Stimulated activated naive CD8-positive, alpha-beta T cell treated with anti-CD3 and anti-CD28 coated beads, Interleukin-15, Interleukin-2, amounts not matched to agents 100 U/mL and 50 U/mL, for 24 hours (primary cell): ENCODE results near the gene SCFD2.
A peak's percentile ranks its signal among the peaks of the same experiment; 100 is the strongest.

Experiments used
- ATAC-seq: fragments of 150-1000 bp; cut with Tn5 transposase; one replicate; pipeline ENCODE4 v1.10.0; 2021
- DNase-seq: peaks from one replicate; pipeline ENCODE4 v3.0.0; 2021

The SCFD2 gene

GRCh38 chr4:52879471-52879870, 486.4 kb downstream of the SCFD2 start:
- DNase-seq (no peak), ATAC-seq (no peak)

GRCh38 chr4:52877694-52878093, 488.2 kb downstream of the SCFD2 start:
- DNase-seq (no peak), ATAC-seq (no peak)

GRCh38 chr4:52877036-52877435, 488.8 kb downstream of the SCFD2 start:
- DNase-seq (no peak), ATAC-seq (no peak)

- ATAC-seq (no peak), DNase-seq (no peak)
Measured at GRCh38 chr4:52876069-52876468, 489.8 kb downstream of the SCFD2 start.

GRCh38 chr4:52874948-52875347, 490.9 kb downstream of the SCFD2 start:
- no peak for ATAC-seq

GRCh38 chr4:52873861-52874343, 492.0 kb downstream of the SCFD2 start:
- ATAC-seq (no peak), DNase-seq (no peak)

More at GRCh38 chr4:52874948-52875347, 490.9 kb downstream of the SCFD2 start:
- DNase-seq = no peak

- ATAC-seq = no peak
- DNase-seq = no peak
Measured at GRCh38 chr4:52873191-52873590, 492.7 kb downstream of the SCFD2 start.

- DNase-seq (no peak), ATAC-seq (no peak)
Measured at GRCh38 chr4:52870225-52870624, 495.6 kb downstream of the SCFD2 start.

GRCh38 chr4:52869656-52870055, 496.2 kb downstream of the SCFD2 start:
- DNase-seq = no peak
- ATAC-seq = no peak

GRCh38 chr4:52869196-52869595, 496.7 kb downstream of the SCFD2 start:
- no peak for ATAC-seq
- no peak for DNase-seq

- DNase-seq = no peak
- no peak for ATAC-seq
Measured at GRCh38 chr4:52868133-52868532, 497.7 kb downstream of the SCFD2 start.

GRCh38 chr4:52867163-52867562, 498.7 kb downstream of the SCFD2 start:
- no peak for ATAC-seq

GRCh38 chr4:52866734-52867133, 499.1 kb downstream of the SCFD2 start:
- DNase-seq = no peak
- no peak for ATAC-seq

More at GRCh38 chr4:52867163-52867562, 498.7 kb downstream of the SCFD2 start:
- DNase-seq = no peak

- ATAC-seq (no peak), DNase-seq (no peak)
Measured at GRCh38 chr4:52865300-52865699, 500.6 kb downstream of the SCFD2 start.

- ATAC-seq (no peak), DNase-seq (no peak)
Measured at GRCh38 chr4:52864793-52865192, 501.1 kb downstream of the SCFD2 start.

- no peak for ATAC-seq
- DNase-seq = no peak
Measured at GRCh38 chr4:52863324-52863723, 502.5 kb downstream of the SCFD2 start.

- ATAC-seq (no peak), DNase-seq (no peak)
Measured at GRCh38 chr4:52862639-52863161, 503.2 kb downstream of the SCFD2 start.

GRCh38 chr4:52861879-52862616, 503.8 kb downstream of the SCFD2 start, which contains the start of gene RASL11B:
RASL11B (plus strand) TSS chr4:52862317; CDS start chr4:52862508, 191 bp downstream.
- ATAC-seq = peak; percentile 98

GRCh38 chr4:52861171-52861823, 504.6 kb downstream of the SCFD2 start:
- no peak for DNase-seq

More at GRCh38 chr4:52861879-52862616, 503.8 kb downstream of the SCFD2 start, which contains the start of gene RASL11B:
- peak; percentile 88 for DNase-seq

GRCh38 chr4:52860361-52860760, 505.5 kb downstream of the SCFD2 start:
- ATAC-seq = no peak

More at GRCh38 chr4:52861171-52861823, 504.6 kb downstream of the SCFD2 start:
- ATAC-seq = no peak

GRCh38 chr4:52856801-52857200, 509.1 kb downstream of the SCFD2 start:
- DNase-seq (no peak), ATAC-seq (no peak)

More at GRCh38 chr4:52860361-52860760, 505.5 kb downstream of the SCFD2 start:
- DNase-seq = no peak

GRCh38 chr4:52853351-52853750, 512.5 kb downstream of the SCFD2 start:
- DNase-seq (no peak), ATAC-seq (no peak)

GRCh38 chr4:52852711-52853110, 513.1 kb downstream of the SCFD2 start:
- no peak for DNase-seq
- no peak for ATAC-seq
